ENCODE results near the gene IGF2BP3. TPM values are rescaled to one million over a fixed set of nuclear protein-coding genes. Genes with fewer than 3 reads are reported as not detected.

IGF2BP3 gene
- total and polyA plus RNA-seq, 10 donors, result 0.17 to 6.8 (median 1.6) TPM

DNA sequence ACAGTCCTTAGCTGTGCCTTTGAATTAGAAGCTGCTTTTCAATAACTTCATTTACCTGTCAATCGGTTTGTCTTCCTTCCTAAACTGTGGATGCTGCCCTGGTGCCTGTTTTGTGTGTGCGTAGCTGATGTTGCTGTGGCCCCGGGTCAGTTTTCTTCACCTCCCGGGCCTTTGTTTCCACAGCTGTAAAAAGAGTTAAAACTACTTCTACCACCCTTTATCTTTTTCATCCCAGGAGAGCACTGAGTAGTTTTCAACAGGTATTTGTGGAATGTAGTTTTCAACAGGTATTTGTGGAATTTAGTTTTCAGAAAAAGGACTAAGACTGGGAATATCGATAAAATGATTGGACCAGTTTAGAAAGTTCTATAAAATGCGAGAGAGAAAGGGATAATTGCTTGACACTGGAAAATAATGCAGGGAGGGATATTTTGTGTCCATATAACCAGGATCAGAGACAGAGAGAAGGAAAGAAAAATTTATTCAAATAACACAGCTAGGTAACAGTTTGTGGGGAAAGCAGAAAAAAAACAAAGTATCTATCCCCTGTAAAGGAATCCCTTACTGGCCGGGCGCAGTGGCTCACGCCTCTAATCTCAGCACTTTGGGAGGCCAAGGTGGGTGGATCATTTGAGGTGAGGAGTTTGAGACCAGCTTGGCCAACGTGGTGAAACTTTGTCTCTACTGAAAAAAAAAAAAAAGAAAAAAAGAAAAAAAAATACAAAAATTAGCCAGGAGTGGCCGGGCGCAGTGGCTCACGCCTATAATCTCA, 15.9 kb upstream of the IGF2BP3 start:
- DNase-seq, result no peak
- WGBS, 5 donors, result 88 to 97% (median 92%) methylated on average over 13 of the region's 13 CpGs
- intact Hi-C loops (cut with DNase I; ENCODE audit: low total_unique reads), result no loop called here

DNA sequence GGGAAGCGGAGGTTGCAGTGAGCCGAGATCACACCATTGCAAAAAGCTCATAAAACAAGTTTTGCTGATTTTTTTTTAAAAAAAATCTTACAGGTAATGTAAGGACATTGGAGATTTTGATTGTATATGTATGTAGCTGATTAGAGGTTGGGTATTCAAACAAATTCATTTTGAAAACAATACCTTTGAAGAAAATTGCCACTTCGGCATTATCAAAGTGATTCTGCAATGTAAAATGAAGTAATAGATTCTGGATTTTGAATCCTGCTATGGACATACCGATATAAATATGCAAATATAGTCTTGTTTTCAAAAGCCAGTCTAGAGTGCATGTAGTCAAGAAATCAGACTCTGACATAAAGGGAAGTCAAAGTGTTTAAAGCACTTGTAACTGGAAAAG, 12.4 kb upstream of the IGF2BP3 start:
- H3K4me1 ChIP-seq, result no peaks in the 10 kb centered on the region

More for the DNA sequence above, 15.9 kb upstream of the IGF2BP3 start:
- H3K36me3 ChIP-seq, result no peaks in the 10 kb centered on the region
- H3K9me3 ChIP-seq, result no peaks in the 10 kb centered on the region
- TF ChIP-seq POLR2A (IDR thresholded peaks at IDR 0.05) (no peak), POLR2AphosphoS5 (IDR thresholded peaks at IDR 0.05) (no peak)
- TF ChIP-seq, protein P1, sequence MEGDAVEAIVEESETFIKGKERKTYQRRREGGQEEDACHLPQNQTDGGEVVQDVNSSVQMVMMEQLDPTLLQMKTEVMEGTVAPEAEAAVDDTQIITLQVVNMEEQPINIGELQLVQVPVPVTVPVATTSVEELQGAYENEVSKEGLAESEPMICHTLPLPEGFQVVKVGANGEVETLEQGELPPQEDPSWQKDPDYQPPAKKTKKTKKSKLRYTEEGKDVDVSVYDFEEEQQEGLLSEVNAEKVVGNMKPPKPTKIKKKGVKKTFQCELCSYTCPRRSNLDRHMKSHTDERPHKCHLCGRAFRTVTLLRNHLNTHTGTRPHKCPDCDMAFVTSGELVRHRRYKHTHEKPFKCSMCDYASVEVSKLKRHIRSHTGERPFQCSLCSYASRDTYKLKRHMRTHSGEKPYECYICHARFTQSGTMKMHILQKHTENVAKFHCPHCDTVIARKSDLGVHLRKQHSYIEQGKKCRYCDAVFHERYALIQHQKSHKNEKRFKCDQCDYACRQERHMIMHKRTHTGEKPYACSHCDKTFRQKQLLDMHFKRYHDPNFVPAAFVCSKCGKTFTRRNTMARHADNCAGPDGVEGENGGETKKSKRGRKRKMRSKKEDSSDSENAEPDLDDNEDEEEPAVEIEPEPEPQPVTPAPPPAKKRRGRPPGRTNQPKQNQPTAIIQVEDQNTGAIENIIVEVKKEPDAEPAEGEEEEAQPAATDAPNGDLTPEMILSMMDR (IDR thresholded peaks at IDR 0.05 in 8 of 11, conservative IDR thresholded peaks at IDR 0.05 in 3 of 11), result no peak
- H3K27ac ChIP-seq, result no peak overlapping the region
- H3K4me1 ChIP-seq, result peaks cover 0 to 8% (median 1%) of the 10 kb centered on the region in 6 donors
- H3K27me3 ChIP-seq (replicated peaks in 1 of 7), result peaks cover 0 to 3% (median 0%) of the 10 kb centered on the region in 7 donors
- no peak overlapping the region for H3K4me3 ChIP-seq

DNA sequence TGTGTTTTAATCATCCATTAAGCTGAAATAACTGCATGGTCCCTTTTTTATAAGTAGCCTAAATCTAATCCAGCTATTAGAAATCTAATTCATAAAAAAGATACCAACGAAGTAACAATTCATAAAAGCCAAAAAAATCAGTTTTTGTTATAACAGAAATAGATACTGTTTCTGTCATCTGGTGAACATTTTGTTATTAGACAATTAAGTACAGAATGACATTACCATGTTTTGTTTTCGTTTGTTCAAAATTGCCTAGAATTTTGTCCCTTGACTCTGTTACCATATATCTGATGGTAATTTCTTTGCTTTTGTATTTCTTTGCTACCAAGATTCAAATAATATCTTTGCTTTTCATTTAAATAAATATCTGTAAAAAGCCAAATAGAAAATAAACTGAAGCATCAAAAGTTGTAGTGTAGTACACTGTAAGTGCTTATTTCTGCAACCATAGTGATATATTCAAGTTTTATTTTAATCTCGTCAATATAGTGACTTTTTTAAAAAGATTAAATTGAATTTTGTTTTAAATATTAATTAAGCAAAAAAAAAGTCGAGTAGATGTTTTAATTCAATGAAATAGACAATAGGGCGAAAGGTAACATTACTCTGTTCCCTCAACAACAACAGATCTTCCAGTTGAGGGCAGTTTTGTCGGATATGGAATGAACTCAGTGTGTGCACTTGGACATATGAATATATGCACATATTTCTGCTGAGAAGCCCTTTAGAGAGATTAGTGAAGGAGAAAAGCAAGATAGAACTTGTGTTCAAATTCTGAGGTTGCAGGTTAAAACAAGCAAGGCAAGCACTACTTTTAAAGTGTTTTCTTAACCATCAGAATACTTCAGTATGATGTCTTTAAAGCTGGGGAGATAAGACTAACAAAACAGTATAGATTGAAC, 7.9 kb upstream of the IGF2BP3 start:
- WGBS, 5 donors, result 81 to 91% (median 85%) methylated on average over 6 of the region's 6 CpGs
- Histone ChIP-seq H3K36me3 (no peaks in the 10 kb centered on the region), H3K4me1 (peaks cover 3 to 21% (median 14%) of the 10 kb centered on the region in 6 donors), H3K27me3 (replicated peaks in 1 of 7) (peaks cover 3 to 83% (median 71%) of the 10 kb centered on the region in 7 donors), H3K4me3 (no peak overlapping the region), H3K27ac (no peak overlapping the region), H3K9me3 (peaks cover 0 to 9% (median 0%) of the 10 kb centered on the region in 8 donors)
- no peak for TF ChIP-seq POLR2AphosphoS5 (IDR thresholded peaks at IDR 0.05)
- TF ChIP-seq, protein P1 (IDR thresholded peaks at IDR 0.05 in 8 of 11, conservative IDR thresholded peaks at IDR 0.05 in 3 of 11), result no peak
- TF ChIP-seq POLR2A (IDR thresholded peaks at IDR 0.05), result no peak
- no peak for DNase-seq
- intact Hi-C loops (cut with DNase I; ENCODE audit: low total_unique reads), result no loop called here

More for the DNA sequence above, 12.4 kb upstream of the IGF2BP3 start:
- no peak for DNase-seq
- no peak overlapping the region for H3K4me3 ChIP-seq
- H3K27me3 ChIP-seq (replicated peaks in 1 of 7), result peaks cover 0 to 38% (median 27%) of the 10 kb centered on the region in 7 donors
- intact Hi-C loops (cut with DNase I; ENCODE audit: low total_unique reads), result no loop called here
- no peaks in the 10 kb centered on the region for H3K36me3 ChIP-seq
- TF ChIP-seq POLR2AphosphoS5 (IDR thresholded peaks at IDR 0.05) (no peak), POLR2A (IDR thresholded peaks at IDR 0.05) (no peak)
- TF ChIP-seq, protein P1 (IDR thresholded peaks at IDR 0.05 in 8 of 11, conservative IDR thresholded peaks at IDR 0.05 in 3 of 11), result no peak
- WGBS, 5 donors, result 89 to 96% (median 93%) methylated on average over 4 of the region's 4 CpGs
- H3K9me3 ChIP-seq, result no peaks in the 10 kb centered on the region
- no peak overlapping the region for H3K27ac ChIP-seq

Data from spleen (tissue), 11 donors.